BLaER1 treated with 17β-estradiol and CSF1 and Interleukin-3, amounts not matched to agents 10 nM and 100 nM (cell line): Measurements from ENCODE around the gene ELOVL1.

Experiments used
- H3K27ac ChIP-seq, 11 experiments: shearing (Covaris generic); formaldehyde crosslinking; 2 replicates each; pipeline ENCODE4 v1.8.1; 2022
- H3K27me3 ChIP-seq, 11 experiments: shearing (Covaris generic); formaldehyde crosslinking; 2 replicates each; pipeline ENCODE4 v1.8.1; 2022
- H3K36me3 ChIP-seq, 11 experiments: shearing (Covaris generic); formaldehyde crosslinking; 2 replicates each; pipeline ENCODE4 v1.8.1; 2022
- H3K4me1 ChIP-seq, 10 experiments: shearing (Covaris generic); formaldehyde crosslinking; 2 replicates each; pipeline ENCODE4 v1.8.1; 2022
- H3K4me2 ChIP-seq, 11 experiments: shearing (Covaris generic); formaldehyde crosslinking; 2 replicates each; pipeline ENCODE4 v1.8.1; 2022
- H3K4me3 ChIP-seq, 10 experiments: shearing (Covaris generic); formaldehyde crosslinking; 2 replicates each; pipeline ENCODE4 v1.8.1; 2022
- H3K9ac ChIP-seq, 11 experiments: shearing (Covaris generic); formaldehyde crosslinking; 2 replicates each; pipeline ENCODE4 v1.8.1; 2022
- H3K9me3 ChIP-seq, 11 experiments: shearing (Covaris generic); formaldehyde crosslinking; replicated peaks in 1 of 11; 2 replicates each; pipeline ENCODE4 v1.8.1; 2022
- H4K20me1 ChIP-seq, 11 experiments: shearing (Covaris generic); formaldehyde crosslinking; 2 replicates each; pipeline ENCODE4 v1.8.1; 2022
- Cebpa-rat ChIP-seq, 11 experiments: shearing (Covaris generic); IDR thresholded peaks; 2 replicates each; pipeline ENCODE4 v1.8.1; 2022

Gene ELOVL1

GRCh38 chr1:43365678-43366077, 2.1 kb downstream of the ELOVL1 start:
- Histone ChIP-seq H3K27me3 (no peaks in the 10 kb centered on the region), H3K27ac (peak overlapping the region in 8 of 11 experiments; percentile 0 to 97 (median 56); a peak in 8 of 22 replicates), H3K4me2 (peak overlapping the region; percentile 91 to 100 (median 100)), H3K36me3 (peaks cover 50 to 62% (median 53%) of the 10 kb centered on the region in 11 experiments), H3K4me1 (peaks cover 49 to 85% (median 76%) of the 10 kb centered on the region in 10 experiments), H3K9me3 (no peaks in the 10 kb centered on the region), H3K4me3 (peak overlapping the region in 7 of 10 experiments; percentile 80 to 92 (median 85); a peak in 8 of 20 replicates), H3K9ac (peak overlapping the region; percentile 25 to 96 (median 92); a peak in 16 of 22 replicates), H4K20me1 (peaks cover 9 to 64% (median 52%) of the 10 kb centered on the region in 11 experiments; a peak in 20 of 22 replicates)
- no peak for TF ChIP-seq Cebpa-rat (IDR thresholded peaks at IDR 0.05)

DNA sequence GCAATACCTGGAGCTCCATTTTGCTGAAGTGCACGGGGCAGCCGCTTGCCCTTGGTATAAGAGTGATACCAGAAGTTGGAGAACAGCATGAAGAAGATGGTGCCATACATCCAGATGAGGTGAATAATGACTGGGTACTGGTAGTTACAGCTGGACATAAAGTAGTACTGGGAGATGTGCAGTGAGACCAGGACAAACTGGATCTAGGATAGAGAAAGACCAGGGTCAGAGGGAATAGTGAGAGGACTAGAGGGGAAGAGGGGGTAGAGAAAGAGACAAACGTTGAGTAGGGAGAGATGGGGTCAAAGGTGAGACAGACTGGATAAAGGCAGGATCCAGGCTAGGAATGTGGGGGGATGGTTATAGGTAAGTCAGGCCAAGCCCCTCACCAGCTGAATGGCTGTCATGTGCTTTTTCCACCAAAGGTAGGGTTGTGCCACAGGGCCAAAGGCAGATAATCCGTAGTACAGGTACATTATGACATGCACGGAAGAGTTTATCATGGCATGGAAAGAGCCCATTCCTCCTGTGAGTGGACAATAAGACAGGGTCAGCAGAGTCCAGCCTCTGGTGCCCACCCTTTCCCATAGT, 3.8 kb downstream of the ELOVL1 start:
- H3K4me3 ChIP-seq, result peak overlapping the region in 1 of 10 experiments; percentile 32; a peak in 1 of 20 replicates
- no peak for TF ChIP-seq Cebpa-rat (IDR thresholded peaks at IDR 0.05)
- H4K20me1 ChIP-seq, result peaks cover 24 to 80% (median 64%) of the 10 kb centered on the region in 11 experiments; a peak in 21 of 22 replicates
- peaks cover 63 to 86% (median 84%) of the 10 kb centered on the region in 10 experiments for H3K4me1 ChIP-seq
- no peaks in the 10 kb centered on the region for H3K27me3 ChIP-seq
- H3K36me3 ChIP-seq, result peaks cover 56 to 67% (median 63%) of the 10 kb centered on the region in 11 experiments
- H3K9me3 ChIP-seq, result no peaks in the 10 kb centered on the region
- H3K4me2 ChIP-seq, result peak overlapping the region in 8 of 11 experiments; percentile 46 to 100 (median 98); a peak in 14 of 22 replicates
- H3K9ac ChIP-seq, result peak overlapping the region in 7 of 11 experiments; percentile 31 to 62 (median 44); a peak in 8 of 22 replicates
- H3K27ac ChIP-seq, result peak overlapping the region in 7 of 11 experiments; percentile 17 to 62 (median 47); a peak in 10 of 22 replicates

- 0 out of 20 replicates have a peak overlapping the region, but pooled peaks of 1 of the 10 experiments have one; percentile 32 for H3K4me3 ChIP-seq
- peak overlapping the region in 9 of 11 experiments; percentile 7 to 62 (median 40); a peak in 13 of 22 replicates for H3K9ac ChIP-seq
- peak overlapping the region in 9 of 11 experiments; percentile 21 to 100 (median 98); a peak in 15 of 22 replicates for H3K4me2 ChIP-seq
- TF ChIP-seq Cebpa-rat (IDR thresholded peaks at IDR 0.05), result no peak
- peaks cover 58 to 81% (median 80%) of the 10 kb centered on the region in 10 experiments for H3K4me1 ChIP-seq
- peak overlapping the region in 8 of 11 experiments; percentile 17 to 62 (median 49); a peak in 12 of 22 replicates for H3K27ac ChIP-seq
- peaks cover 24 to 82% (median 64%) of the 10 kb centered on the region in 11 experiments; a peak in 21 of 22 replicates for H4K20me1 ChIP-seq
- H3K9me3 ChIP-seq, result no peaks in the 10 kb centered on the region
- no peaks in the 10 kb centered on the region for H3K27me3 ChIP-seq
- peaks cover 56 to 67% (median 63%) of the 10 kb centered on the region in 11 experiments for H3K36me3 ChIP-seq
These were observed 4.4 kb downstream of the ELOVL1 start for GRCh38 chr1:43363283-43363934.

DNA sequence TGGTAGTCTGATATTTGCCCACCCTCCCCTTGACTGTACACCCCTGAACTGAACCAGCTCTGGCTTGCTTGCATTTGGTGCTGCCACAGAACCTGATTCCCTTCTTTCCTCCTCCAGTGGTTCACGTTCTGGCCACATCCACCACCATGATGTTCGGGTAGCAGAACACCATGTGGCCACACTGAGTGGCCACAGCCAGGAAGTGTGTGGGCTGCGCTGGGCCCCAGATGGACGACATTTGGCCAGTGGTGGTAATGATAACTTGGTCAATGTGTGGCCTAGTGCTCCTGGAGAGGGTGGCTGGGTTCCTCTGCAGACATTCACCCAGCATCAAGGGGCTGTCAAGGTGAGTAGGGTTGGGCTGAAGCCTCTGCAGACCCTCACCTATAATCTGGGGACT, 7.2 kb downstream of the ELOVL1 start:
- Histone ChIP-seq H4K20me1 (peaks cover 18 to 67% (median 51%) of the 10 kb centered on the region in 11 experiments; a peak in 21 of 22 replicates), H3K27ac (0 out of 22 replicates have a peak overlapping the region, but pooled peaks of 4 of the 11 experiments have one; percentile 22 to 82 (median 24)), H3K4me1 (peaks cover 54 to 80% (median 74%) of the 10 kb centered on the region in 10 experiments), H3K4me3 (peak overlapping the region in 8 of 10 experiments; percentile 71 to 90 (median 80); a peak in 15 of 20 replicates), H3K36me3 (peaks cover 56 to 62% (median 60%) of the 10 kb centered on the region in 11 experiments), H3K9ac (peak overlapping the region in 10 of 11 experiments; percentile 69 to 94 (median 90); a peak in 14 of 22 replicates), H3K9me3 (no peaks in the 10 kb centered on the region), H3K27me3 (no peaks in the 10 kb centered on the region), H3K4me2 (peak overlapping the region; percentile 95 to 100 (median 98))
- TF ChIP-seq Cebpa-rat (IDR thresholded peaks at IDR 0.05), result no peak

DNA sequence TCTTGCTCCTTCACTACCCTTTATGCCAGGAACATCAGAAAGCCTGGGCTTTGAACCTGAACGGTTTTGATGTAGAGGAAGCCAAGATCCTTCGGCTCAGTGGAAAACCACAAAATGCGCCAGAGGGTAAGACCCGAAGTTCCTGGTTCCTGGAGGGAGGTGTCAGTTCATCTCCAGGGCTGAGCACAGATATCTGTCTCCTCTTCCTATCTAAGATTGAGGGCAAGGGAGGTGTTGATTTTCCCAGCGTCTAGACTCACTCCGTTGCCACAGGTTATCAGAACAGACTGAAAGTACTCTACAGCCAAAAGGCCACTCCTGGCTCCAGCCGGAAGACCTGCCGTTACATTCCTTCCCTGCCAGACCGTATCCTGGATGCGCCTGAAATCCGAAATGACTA, 8.1 kb downstream of the ELOVL1 start:
- no peaks in the 10 kb centered on the region for H3K27me3 ChIP-seq
- peak overlapping the region in 9 of 11 experiments; percentile 76 to 93 (median 85); a peak in 17 of 22 replicates for H3K27ac ChIP-seq
- peak overlapping the region; percentile 52 to 94 (median 90) for H3K9ac ChIP-seq
- peaks cover 13 to 58% (median 41%) of the 10 kb centered on the region in 11 experiments; a peak in 21 of 22 replicates for H4K20me1 ChIP-seq
- peaks cover 52 to 71% (median 65%) of the 10 kb centered on the region in 10 experiments for H3K4me1 ChIP-seq
- H3K4me3 ChIP-seq, result peak overlapping the region in 9 of 10 experiments; percentile 65 to 90 (median 80); a peak in 18 of 20 replicates
- no peaks in the 10 kb centered on the region for H3K9me3 ChIP-seq
- no peak for TF ChIP-seq Cebpa-rat (IDR thresholded peaks at IDR 0.05)
- peak overlapping the region; percentile 95 to 100 (median 98) for H3K4me2 ChIP-seq
- H3K36me3 ChIP-seq, result peaks cover 47 to 53% (median 51%) of the 10 kb centered on the region in 11 experiments

GRCh38 chr1:43358746-43359693, 8.8 kb downstream of the ELOVL1 start, which contains the start of gene CDC20:
TSS of gene CDC20 (plus strand) at chr1:43358981. CDS start at chr1:43359216, 235 bp downstream.
- Histone ChIP-seq H3K4me2 (peak within 1 kb of the TSS; percentile 95 to 100 (median 98)), H3K9me3 (no peaks in the 10 kb centered on the region), H3K4me1 (peaks cover 52 to 64% (median 59%) of the 10 kb centered on the region in 10 experiments), H3K27me3 (no peaks in the 10 kb centered on the region), H3K27ac (peak within 1 kb of the TSS; percentile 59 to 94 (median 89)), H3K4me3 (peak within 1 kb of the TSS; percentile 65 to 90 (median 78)), H4K20me1 (peaks cover 13 to 51% (median 35%) of the 10 kb centered on the region in 11 experiments; a peak in 21 of 22 replicates), H3K9ac (peak within 1 kb of the TSS; percentile 82 to 94 (median 91)), H3K36me3 (peaks cover 41 to 46% (median 44%) of the 10 kb centered on the region in 11 experiments)
- no peak for TF ChIP-seq Cebpa-rat (IDR thresholded peaks at IDR 0.05)

DNA sequence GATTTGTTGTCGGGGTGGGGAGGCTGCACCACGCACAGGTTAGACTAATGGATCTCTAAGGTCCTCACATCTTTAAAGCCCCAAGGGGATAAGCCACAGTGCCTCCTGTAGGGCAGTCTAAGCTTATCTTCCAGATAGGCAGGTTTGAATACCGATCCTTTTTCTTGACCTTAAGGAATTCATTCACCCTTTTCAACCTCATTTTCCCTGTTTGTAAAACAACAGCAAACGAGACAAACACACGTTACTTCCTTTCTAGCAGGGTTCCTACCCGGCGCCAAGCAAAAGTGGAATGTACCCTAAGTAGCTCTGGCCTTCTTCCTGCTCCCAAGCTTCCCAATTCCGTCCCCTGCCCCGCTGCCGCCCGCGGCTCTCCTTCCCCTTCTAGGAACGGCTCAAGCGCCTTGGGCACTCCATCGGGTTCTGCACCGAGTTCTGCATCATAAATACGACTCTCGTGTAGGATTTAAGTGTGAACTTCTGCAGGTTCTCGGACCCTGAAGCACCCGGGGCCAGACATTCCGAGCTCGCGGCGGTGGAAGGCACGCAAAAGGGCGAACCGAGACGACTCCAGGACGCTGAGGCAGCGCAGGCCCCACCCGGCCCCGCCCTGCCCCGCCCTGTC, 9.6 kb downstream of the ELOVL1 start:
- Histone ChIP-seq H3K4me2 (peak overlapping the region; percentile 71 to 96 (median 91)), H3K4me3 (peak overlapping the region; percentile 65 to 90 (median 78)), H3K36me3 (peaks cover 33 to 38% (median 36%) of the 10 kb centered on the region in 11 experiments), H3K27me3 (no peaks in the 10 kb centered on the region), H3K9me3 (no peaks in the 10 kb centered on the region), H3K9ac (peak overlapping the region; percentile 82 to 94 (median 91)), H3K4me1 (peaks cover 50 to 59% (median 52%) of the 10 kb centered on the region in 10 experiments), H3K27ac (peak overlapping the region; percentile 59 to 94 (median 89)), H4K20me1 (peaks cover 8 to 44% (median 28%) of the 10 kb centered on the region in 11 experiments; a peak in 20 of 22 replicates)
- TF ChIP-seq Cebpa-rat (IDR thresholded peaks at IDR 0.05), result no peak
